H1 (cell line): Measurements from ENCODE around the gene PIK3C2G. TPM values are rescaled to one million over a fixed set of nuclear protein-coding genes. Genes with fewer than 3 reads are reported as not detected.

Source experiments
- CTCF ChIA-PET: fragments of 300-600 bp; sonication (Branson Sonifier 250); formaldehyde crosslinking; loops from one replicate; lab custom pipeline; 2021; ENCODE audit not compliant: partially characterized antibody; lab: Charles Lee
- POLR2A ChIA-PET: fragments of 300-600 bp; sonication (Branson Sonifier 250); formaldehyde crosslinking; loops from one replicate; lab custom pipeline; 2021; ENCODE audit warnings: inconsistent platforms; ENCODE audit not compliant: partially characterized antibody; lab: Charles Lee
- DNase-seq, 2 experiments: peaks; one replicate each; pipeline versions ENCODE4 v3.0.0 to v3.0.0-alpha.2; 2010 to 2022; ENCODE audit warnings: low spot score in 2 of 2, low read depth in 1 of 2, mixed read lengths in 1 of 2
- FAIRE-seq: peaks from 2 replicates; lab custom pipeline; 2011; peaks lifted over from hg19 to GRCh38; lab: Jason Lieb, UNC
- H2AFZ ChIP-seq: 2 replicates; pipeline ENCODE4 v1.8.1; 2012; ENCODE audit warnings: low read length, inconsistent platforms
- H2AK5ac ChIP-seq: 2 replicates; pipeline ENCODE4 v1.6.1; 2013; ENCODE audit warnings: low read depth, low read length
- H2BK120ac ChIP-seq: replicated peaks from 2 replicates; pipeline ENCODE3; 2013; ENCODE audit warnings: low read depth, low read length, inconsistent platforms
- H2BK12ac ChIP-seq: 2 replicates; pipeline ENCODE4 v1.6.1; 2013; ENCODE audit warnings: low read depth, low read length
- H2BK15ac ChIP-seq: 2 replicates; pipeline ENCODE4 v1.6.1; 2013; ENCODE audit warnings: low read length
- H2BK20ac ChIP-seq: 2 replicates; pipeline ENCODE4 v1.6.1; 2013; ENCODE audit warnings: low read length
- H2BK5ac ChIP-seq: 2 replicates; pipeline ENCODE4 v1.6.1; 2013; ENCODE audit warnings: low read depth, low read length
- H3K14ac ChIP-seq: 2 replicates; pipeline ENCODE4 v1.6.1; 2013; ENCODE audit warnings: inconsistent platforms; ENCODE audit not compliant: insufficient read length
- H3K18ac ChIP-seq: 2 replicates; pipeline ENCODE4 v1.6.1; 2013; ENCODE audit warnings: low read length; ENCODE audit errors: extremely low read depth
- H3K23ac ChIP-seq: 2 replicates; pipeline ENCODE4 v1.6.1; 2013; ENCODE audit warnings: inconsistent platforms; ENCODE audit not compliant: insufficient read length
- H3K23me2 ChIP-seq: 2 replicates; pipeline ENCODE4 v1.6.1; 2013; ENCODE audit warnings: low read depth, low read length
- H3K27ac ChIP-seq: 2 replicates; pipeline ENCODE4 v1.6.1; 2011; ENCODE audit warnings: low read depth, low read length, inconsistent platforms
- H3K27me3 ChIP-seq, 4 experiments: replicated peaks in 1 of 4; 1 replicate in 1 of 4; 2 replicates in 3 of 4; pipeline versions ENCODE4 v1.6.1 to v1.8.1; 2011 to 2013; ENCODE audit warnings: low read length in 3 of 4, mild to moderate bottlenecking in 3 of 4, inconsistent platforms in 2 of 4, mixed read lengths in 2 of 4, moderate library complexity in 1 of 4; ENCODE audit not compliant: control insufficient read depth in 3 of 4, insufficient read depth in 3 of 4; ENCODE audit errors: extremely low read depth in 1 of 4
- H3K36me3 ChIP-seq, 4 experiments: 2 replicates each; pipeline versions ENCODE4 v1.6.1 to v1.8.1; 2011 to 2013; ENCODE audit warnings: mild to moderate bottlenecking in 4 of 4, low read length in 3 of 4, moderate library complexity in 2 of 4, control low read depth in 1 of 4, inconsistent platforms in 1 of 4; ENCODE audit not compliant: insufficient read depth in 4 of 4, control insufficient read depth in 2 of 4
- H3K4ac ChIP-seq: replicated peaks from 2 replicates; pipeline ENCODE3; 2013; ENCODE audit warnings: low read length, low read depth, mixed read lengths, inconsistent platforms; ENCODE audit not compliant: insufficient read length
- H3K4me1 ChIP-seq, 4 experiments: replicated peaks in 1 of 4; 1 replicate in 1 of 4; 2 replicates in 3 of 4; pipeline versions ENCODE4 v1.6.1 to v1.8.1; 2011 to 2013; ENCODE audit warnings: low read length in 3 of 4, inconsistent platforms in 2 of 4, mixed read lengths in 1 of 4; ENCODE audit not compliant: insufficient read depth in 4 of 4, control insufficient read depth in 3 of 4
- H3K4me2 ChIP-seq, 2 experiments: 2 replicates each; pipeline versions ENCODE4 v1.6.1 to v1.8.1; 2011 to 2013; ENCODE audit warnings: low read depth in 2 of 2, low read length in 2 of 2, control low read depth in 1 of 2, inconsistent platforms in 1 of 2, mild to moderate bottlenecking in 1 of 2; ENCODE audit not compliant: insufficient read depth in 1 of 2
- H3K4me3 ChIP-seq, 4 experiments: fragments of 200-600, 300-600 bp in 1 of 4; sonication (generic), shearing (Covaris generic), sonication (Bioruptor Twin) in 1 of 4; 2 replicates each; pipeline versions ENCODE4 v1.5.1 to v1.8.1; 2011 to 2016; ENCODE audit warnings: low read length in 4 of 4, low read depth in 3 of 4, control low read depth in 2 of 4, inconsistent platforms in 2 of 4, mild to moderate bottlenecking in 2 of 4, mixed read lengths in 1 of 4, moderate library complexity in 1 of 4; ENCODE audit not compliant: insufficient read depth in 2 of 4; ENCODE audit errors: extremely low read depth in 1 of 4
- H3K56ac ChIP-seq: replicated peaks from 2 replicates; pipeline ENCODE3; 2013; ENCODE audit warnings: low read depth, mild to moderate bottlenecking, mixed read lengths, low read length, inconsistent platforms; ENCODE audit not compliant: insufficient read length
- H3K79me1 ChIP-seq: 2 replicates; pipeline ENCODE4 v1.6.1; 2013; ENCODE audit warnings: low read depth, low read length, control low read depth
- H3K79me2 ChIP-seq, 2 experiments: 2 replicates each; pipeline versions ENCODE4 v1.6.1 to v1.8.1; 2012 to 2013; ENCODE audit warnings: low read length in 2 of 2, mild to moderate bottlenecking in 2 of 2, inconsistent platforms in 1 of 2; ENCODE audit not compliant: insufficient read depth in 2 of 2, control insufficient read depth in 1 of 2
- H3K9ac ChIP-seq, 4 experiments: replicated peaks in 1 of 4; 1 replicate in 1 of 4; 2 replicates in 3 of 4; pipeline versions ENCODE4 v1.6.1 to v1.8.1; 2011 to 2013; ENCODE audit warnings: low read depth in 3 of 4, low read length in 3 of 4, control low read depth in 2 of 4, mild to moderate bottlenecking in 2 of 4, moderate library complexity in 2 of 4, inconsistent platforms in 1 of 4; ENCODE audit errors: extremely low read depth in 1 of 4
- H3K9me3 ChIP-seq, 2 experiments: 2 replicates each; pipeline versions ENCODE4 v1.6.1 to v1.8.1; 2012 to 2013; ENCODE audit warnings: mild to moderate bottlenecking in 2 of 2, moderate library complexity in 2 of 2, control low read depth in 1 of 2, inconsistent platforms in 1 of 2, low read depth in 1 of 2, low read length in 1 of 2, mixed read lengths in 1 of 2; ENCODE audit not compliant: insufficient read depth in 2 of 2
- H4K20me1 ChIP-seq, 2 experiments: replicated peaks in 1 of 2; 2 replicates each; pipeline versions ENCODE3 to v1.8.1; 2011 to 2013; ENCODE audit warnings: inconsistent platforms in 2 of 2, low read length in 2 of 2, mild to moderate bottlenecking in 1 of 2; ENCODE audit not compliant: insufficient read depth in 2 of 2, control insufficient read depth in 1 of 2
- H4K5ac ChIP-seq: 2 replicates; pipeline ENCODE4 v1.6.1; 2013; ENCODE audit warnings: low read length, low read depth, mixed read lengths, inconsistent platforms; ENCODE audit not compliant: insufficient read length
- H4K8ac ChIP-seq: 2 replicates; pipeline ENCODE4 v1.8.0; 2013; ENCODE audit warnings: mild to moderate bottlenecking, moderate library complexity, low read length, inconsistent platforms; ENCODE audit not compliant: insufficient read depth; ENCODE audit errors: extremely low read depth
- H4K91ac ChIP-seq: replicated peaks from 2 replicates; pipeline ENCODE3; 2013; ENCODE audit warnings: low read length, mixed read lengths, inconsistent platforms; ENCODE audit not compliant: insufficient read length
- WGBS, 2 experiments: shearing (Covaris generic) in 1 of 2; methylation state at CpG; one replicate each; pipeline versions ENCODE4 v1.1.6 to v1.1.7; 2013 to 2015; ENCODE audit warnings: low lambda C conversion rate in 2 of 2, mixed read lengths in 2 of 2, inconsistent platforms in 1 of 2, low coverage in 1 of 2, missing lambda C conversion rate in 1 of 2; ENCODE audit not compliant: insufficient replicate concordance in 2 of 2, insufficient coverage in 1 of 2, insufficient read length in 1 of 2; ENCODE audit errors: extremely low coverage in 1 of 2, missing lambda C conversion rate in 1 of 2; 5-methylcytosine and 5-hydroxymethylcytosine counted together
- polyA plus RNA-seq, 7 experiments: library from polyadenylated mRNA; depleted of rRNA in 3 of 7; stranded (reverse) in 5 of 7; unstranded in 2 of 7; fragments of >200 nt in 5 of 7; fragments of 200-250 nt in 2 of 7; gene quantifications; 1 replicate in 5 of 7; 2 replicates in 1 of 7; 4 replicates in 1 of 7; pipeline versions ENCODE4 v1.2.1 to v1.2.3, GENCODE V29; 2011 to 2013; ENCODE audit warnings: missing spikeins in 2 of 7, mixed read lengths in 2 of 7
- total RNA-seq: library from RNA; stranded (reverse); fragmentation: NEBNext Ultra II Directional; extraction: Animal tissue kit (Norgen Biotek cat#: 25700); gene quantifications from 2 replicates; pipeline ENCODE4 v1.2.1, GENCODE V29; 2021

The PIK3C2G gene
- total and polyA plus RNA-seq, 2 of the 8 experiments (the other 6 are each of a cell fraction or from before 2014, with no cell fraction given), result not detected

DNA sequence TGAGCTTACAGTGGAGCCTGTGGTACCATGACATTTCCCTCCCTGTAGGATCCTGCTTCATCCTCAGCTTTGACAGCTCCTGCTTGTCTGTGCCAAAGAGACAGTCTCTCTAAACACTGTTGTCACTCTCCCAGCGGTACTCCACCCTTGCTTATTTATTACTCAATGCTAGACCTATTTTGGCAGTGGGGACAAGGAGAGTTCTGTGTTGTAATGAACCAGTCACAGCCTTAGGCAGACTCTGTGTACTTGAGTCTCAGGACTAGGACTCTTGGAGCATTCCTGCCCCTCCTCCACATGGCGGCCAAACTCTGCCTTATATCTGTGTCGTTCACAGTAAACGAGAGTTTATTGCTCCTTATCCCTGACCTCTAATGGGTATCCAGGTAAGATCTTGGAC, 70.9 kb downstream of the PIK3C2G start:
- H2BK15ac ChIP-seq, result no peak overlapping the region
- no peak overlapping the region for H3K4me2 ChIP-seq
- WGBS, 2 experiments, result 90% methylated on average over 4 of the region's 4 CpGs; no CpG with 5 or more reads in 1 of the 2 experiments
- H4K91ac ChIP-seq, result no peak overlapping the region
- no peak overlapping the region for H4K8ac ChIP-seq
- no peak for FAIRE-seq
- H3K4me3 ChIP-seq, result no peak overlapping the region
- H2AK5ac ChIP-seq, result no peak overlapping the region
- H4K20me1 ChIP-seq, result no peaks in the 10 kb centered on the region
- H3K4me1 ChIP-seq, result 0 out of 7 replicates have a peak, but pooled peaks cover 0 to 2% (median 0%) of the 10 kb centered on the region in 4 experiments
- H3K27me3 ChIP-seq, result no peaks in the 10 kb centered on the region
- H2BK20ac ChIP-seq, result no peak overlapping the region
- ChIA-PET CTCF (interaction anchor here (1.2 to 1.7 kb wide), 2 partner anchors 8 to 13 kb away, joined by 3 to 17 read pairs; no protein-coding TSS in a partner anchor), POLR2A (no interaction called here)
- no peak overlapping the region; the same call in 1 of the 2 replicates for H3K27ac ChIP-seq
- H3K23ac ChIP-seq, result no peak overlapping the region
- H3K4ac ChIP-seq, result no peak overlapping the region
- H3K9ac ChIP-seq, result no peak overlapping the region
- no peaks in the 10 kb centered on the region for H3K79me1 ChIP-seq
- H3K14ac ChIP-seq, result no peak overlapping the region
- no peak overlapping the region for H3K56ac ChIP-seq
- no peak for DNase-seq
- H4K5ac ChIP-seq, result no peak overlapping the region
- H2BK5ac ChIP-seq, result peak overlapping the region; percentile 73; the same call in 1 of the 2 replicates
- no peaks in the 10 kb centered on the region for H3K79me2 ChIP-seq
- H3K18ac ChIP-seq, result no peak overlapping the region
- no peaks in the 10 kb centered on the region for H3K9me3 ChIP-seq
- no peak overlapping the region for H2BK120ac ChIP-seq
- no peak overlapping the region for H2BK12ac ChIP-seq
- H2AFZ ChIP-seq, result peak overlapping the region; percentile 99
- H3K36me3 ChIP-seq, result no peaks in the 10 kb centered on the region
- no peaks in the 10 kb centered on the region for H3K23me2 ChIP-seq
